ENCODE data around the gene DBT.

- TF ChIP-seq ESRRG (CRISPR knock-in tag; IDR thresholded peaks at IDR 0.05) = no peak
- no peak for TF ChIP-seq ARNTL (CRISPR knock-in tag; IDR thresholded peaks at IDR 0.05; ENCODE audit: borderline replicate concordance, low read depth)
- TF ChIP-seq CSDC2 (CRISPR knock-in tag; IDR thresholded peaks at IDR 0.05) = no peak
- no peak for TF ChIP-seq PATZ1 (CRISPR knock-in tag; IDR thresholded peaks at IDR 0.05; ENCODE audit: borderline replicate concordance)
- TF ChIP-seq PPARA (CRISPR knock-in tag; IDR thresholded peaks at IDR 0.05; ENCODE audit: borderline replicate concordance) = no peak
- TF ChIP-seq BACH2 (CRISPR knock-in tag; IDR thresholded peaks at IDR 0.05; ENCODE audit: borderline replicate concordance) = no peak
- no peak for TF ChIP-seq CSRNP3 (CRISPR knock-in tag; IDR thresholded peaks at IDR 0.05)
- TF ChIP-seq OSR1 (CRISPR knock-in tag; IDR thresholded peaks at IDR 0.05) = no peak
- TF ChIP-seq ZFP30 (CRISPR knock-in tag; IDR thresholded peaks at IDR 0.05) = no peak
Observed at GRCh38 chr1:100229681-100230443, 19.8 kb downstream of the DBT start.

Measured in SK-N-SH treated with all-trans-retinoic acid at 6 μM for 48 hours (cell line).